Ascending aorta (tissue), 2 donors: ENCODE measurements around the gene GAREM2. TPM values are rescaled to one million over a fixed set of nuclear protein-coding genes. Genes with fewer than 3 reads are reported as not detected.
"Not testable (repeated sequence)": the region's sequence is repeated elsewhere in the genome, so short reads cannot be mapped to it uniquely, and the experiment has no call there.

Experiments used
- DNase-seq, 2 donors: peaks; one replicate each; pipeline ENCODE4 v3.0.0-alpha.2; 2019; ENCODE audit warnings: low spot score in 2 of 2
- H3K27ac ChIP-seq, 2 donors: fragments of 200-600 bp; sonication (generic); one replicate each; pipeline ENCODE4 v1.5.1; 2016 to 2017; ENCODE audit warnings: mild to moderate bottlenecking in 1 of 2
- H3K27me3 ChIP-seq: fragments of 200-600 bp; sonication (generic); one replicate; pipeline ENCODE4 v1.5.1; 2017
- H3K36me3 ChIP-seq, 2 donors: fragments of 200-600 bp; sonication (generic); one replicate each; pipeline ENCODE4 v1.5.1; 2016
- H3K4me1 ChIP-seq, 2 donors: fragments of 200-600 bp; sonication (generic); one replicate each; pipeline ENCODE4 v1.5.1; 2016 to 2017; ENCODE audit warnings: mild to moderate bottlenecking in 1 of 2
- H3K4me3 ChIP-seq, 2 donors: fragments of 200-600 bp; sonication (generic); one replicate each; pipeline ENCODE4 v1.5.1; 2016 to 2017; ENCODE audit warnings: mild to moderate bottlenecking in 1 of 2
- H3K9me3 ChIP-seq, 2 donors: fragments of 200-600 bp; sonication (generic); one replicate each; pipeline ENCODE4 v1.5.1; 2016
- intact Hi-C: fragments of 100-400 bp; cut with DNase I; formaldehyde crosslinking; loops from one replicate; pipeline ENCODE4 v1.15.1; 2023
- total RNA-seq: library from RNA; depleted of rRNA; stranded (reverse); fragments of >200 nt; gene quantifications from one replicate; pipeline ENCODE4 v1.1.0, GENCODE V29; 2016
- TF ChIP-seq, protein P1 (sequence below), 3 experiments: fragments of 200-600 bp in 2 of 3; fragments of 450-650 bp in 1 of 3; sonication (generic) in 2 of 3; IDR thresholded peaks; one replicate each; pipeline ENCODE4 v1.5.1; 2016 to 2019; ENCODE audit warnings: antibody characterized with exemption in 3 of 3, mild to moderate bottlenecking in 1 of 3, moderate library complexity in 1 of 3

Gene GAREM2
- total RNA-seq, 1 donor from 2014 or later, result 2.1 TPM

- no peak for DNase-seq
Measured at GRCh38 chr2:26164641-26165211, 8.2 kb upstream of the GAREM2 start.

GRCh38 chr2:26165403-26165802 is 7.5 kb upstream of the GAREM2 start:
- H3K4me1 ChIP-seq, result no peaks in the 10 kb centered on the region
- intact Hi-C loops, result no loop called here
- H3K27me3 ChIP-seq, result no peaks in the 10 kb centered on the region
- DNase-seq, result no peak
- no peak overlapping the region for H3K27ac ChIP-seq
- H3K9me3 ChIP-seq, result no peaks in the 10 kb centered on the region
- H3K4me3 ChIP-seq, result no peak overlapping the region
- TF ChIP-seq, protein P1, sequence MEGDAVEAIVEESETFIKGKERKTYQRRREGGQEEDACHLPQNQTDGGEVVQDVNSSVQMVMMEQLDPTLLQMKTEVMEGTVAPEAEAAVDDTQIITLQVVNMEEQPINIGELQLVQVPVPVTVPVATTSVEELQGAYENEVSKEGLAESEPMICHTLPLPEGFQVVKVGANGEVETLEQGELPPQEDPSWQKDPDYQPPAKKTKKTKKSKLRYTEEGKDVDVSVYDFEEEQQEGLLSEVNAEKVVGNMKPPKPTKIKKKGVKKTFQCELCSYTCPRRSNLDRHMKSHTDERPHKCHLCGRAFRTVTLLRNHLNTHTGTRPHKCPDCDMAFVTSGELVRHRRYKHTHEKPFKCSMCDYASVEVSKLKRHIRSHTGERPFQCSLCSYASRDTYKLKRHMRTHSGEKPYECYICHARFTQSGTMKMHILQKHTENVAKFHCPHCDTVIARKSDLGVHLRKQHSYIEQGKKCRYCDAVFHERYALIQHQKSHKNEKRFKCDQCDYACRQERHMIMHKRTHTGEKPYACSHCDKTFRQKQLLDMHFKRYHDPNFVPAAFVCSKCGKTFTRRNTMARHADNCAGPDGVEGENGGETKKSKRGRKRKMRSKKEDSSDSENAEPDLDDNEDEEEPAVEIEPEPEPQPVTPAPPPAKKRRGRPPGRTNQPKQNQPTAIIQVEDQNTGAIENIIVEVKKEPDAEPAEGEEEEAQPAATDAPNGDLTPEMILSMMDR (IDR thresholded peaks at IDR 0.05), result no peak
- no peaks in the 10 kb centered on the region for H3K36me3 ChIP-seq

More at GRCh38 chr2:26164641-26165211, 8.2 kb upstream of the GAREM2 start:
- TF ChIP-seq, protein P1 (IDR thresholded peaks at IDR 0.05), result no peak
- intact Hi-C loops, result no loop called here
- no peaks in the 10 kb centered on the region for H3K36me3 ChIP-seq
- no peaks in the 10 kb centered on the region for H3K9me3 ChIP-seq
- no peaks in the 10 kb centered on the region for H3K27me3 ChIP-seq
- no peaks in the 10 kb centered on the region for H3K4me1 ChIP-seq
- H3K4me3 ChIP-seq, result no peak overlapping the region
- H3K27ac ChIP-seq, result no peak overlapping the region

GRCh38 chr2:26166541-26166940 is 6.3 kb upstream of the GAREM2 start:
- intact Hi-C loops, H3K4me3 ChIP-seq, H3K4me1 ChIP-seq, H3K27me3 ChIP-seq, H3K9me3 ChIP-seq, H3K36me3 ChIP-seq, H3K27ac ChIP-seq, DNase-seq: not testable (repeated sequence)

DNA sequence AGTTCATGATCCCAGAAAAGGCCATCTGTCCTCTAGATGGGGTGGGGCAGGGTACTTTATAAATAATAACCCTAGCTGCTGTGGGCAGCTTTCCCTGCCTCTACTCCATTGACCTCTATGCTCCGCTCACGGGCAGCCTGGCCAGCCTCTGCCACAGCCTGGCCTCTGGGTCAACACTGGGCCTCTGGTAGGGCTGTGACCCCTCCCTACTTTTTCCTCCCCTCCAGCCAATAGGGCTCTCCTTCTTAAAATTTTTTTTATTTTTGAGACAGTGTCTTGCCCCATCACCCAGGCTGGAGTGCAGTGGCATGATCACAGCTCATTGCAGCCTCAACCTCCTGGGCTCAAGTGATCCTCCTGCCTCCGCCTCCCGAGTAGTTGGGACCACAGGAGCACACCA is 4.1 kb upstream of the GAREM2 start:
- Histone ChIP-seq H3K4me1 (peaks cover 4% of the 10 kb centered on the region in 2 donors), H3K36me3 (no peaks in the 10 kb centered on the region), H3K27me3 (peaks cover 6% of the 10 kb centered on the region), H3K27ac (no peak overlapping the region), H3K9me3 (no peaks in the 10 kb centered on the region), H3K4me3 (no peak overlapping the region)
- TF ChIP-seq, protein P1 (IDR thresholded peaks at IDR 0.05), result no peak
- DNase-seq, result peak in 1 of 2 donors; percentile 13
- intact Hi-C loops, result no loop called here

DNA sequence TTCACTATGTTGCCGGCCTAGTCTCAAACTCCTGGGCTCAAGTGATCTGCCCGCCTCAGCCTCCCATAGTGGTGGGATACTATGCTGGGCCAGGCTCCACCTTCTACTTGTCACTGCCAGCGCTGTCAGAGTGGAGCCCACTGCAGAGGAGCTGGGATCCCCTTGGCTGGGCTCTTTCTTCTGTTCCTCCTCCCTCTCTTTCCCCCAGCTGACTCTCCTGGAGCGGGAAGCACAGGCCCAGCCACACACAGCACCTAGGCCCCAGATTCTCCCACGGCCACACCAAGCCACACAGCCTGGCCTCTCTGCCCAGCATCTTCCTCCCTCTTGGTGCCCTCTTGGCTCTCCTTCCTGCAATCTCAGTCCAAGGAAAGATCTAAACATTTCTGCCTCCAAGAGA is 3.7 kb upstream of the GAREM2 start:
- H3K4me1 ChIP-seq, result peaks cover 4% of the 10 kb centered on the region in 2 donors
- DNase-seq, result peak in 1 of 2 donors; percentile 34
- intact Hi-C loops, result no loop called here
- H3K9me3 ChIP-seq, result no peaks in the 10 kb centered on the region
- no peaks in the 10 kb centered on the region for H3K36me3 ChIP-seq
- H3K27me3 ChIP-seq, result peaks cover 10% of the 10 kb centered on the region
- H3K27ac ChIP-seq, result no peak overlapping the region
- TF ChIP-seq, protein P1 (IDR thresholded peaks at IDR 0.05), result no peak
- H3K4me3 ChIP-seq, result no peak overlapping the region

- DNase-seq, result peak in 1 of 2 donors; percentile 27
- peaks cover 15% of the 10 kb centered on the region for H3K27me3 ChIP-seq
- no peak overlapping the region for H3K27ac ChIP-seq
- intact Hi-C loops, result no loop called here
- H3K9me3 ChIP-seq, result no peaks in the 10 kb centered on the region
- no peaks in the 10 kb centered on the region for H3K36me3 ChIP-seq
- TF ChIP-seq, protein P1 (IDR thresholded peaks at IDR 0.05), result no peak
- peaks cover 4% of the 10 kb centered on the region in 2 donors for H3K4me1 ChIP-seq
- no peak overlapping the region for H3K4me3 ChIP-seq
Measured at GRCh38 chr2:26169681-26170414, 3.0 kb upstream of the GAREM2 start.
